HepG2 (cell line): Measurements from ENCODE around the gene NUDT13. TPM values are rescaled to one million over a fixed set of nuclear protein-coding genes. Genes with fewer than 3 reads are reported as not detected.

Experiments
- CEBPB ChIP-seq: IDR thresholded peaks from 2 replicates; pipeline ENCODE4 v1.6.1; 2011; ENCODE audit warnings: low read depth, low read length, improper control_type of control experiment, borderline replicate concordance
- CHD4 ChIP-seq: fragments of 200-600 bp; sonication (generic); IDR thresholded peaks from 2 replicates; pipeline ENCODE4 v1.7.0; 2017; ENCODE audit warnings: mild to moderate bottlenecking, low read length, borderline replicate concordance
- CREBL2 ChIP-seq: sonication (generic); formaldehyde crosslinking; IDR thresholded peaks from 2 replicates; pipeline ENCODE4 v1.8.1; 2023; ENCODE audit warnings: missing genetic modification reagents, mild to moderate bottlenecking, borderline replicate concordance
- GATAD2A ChIP-seq: IDR thresholded peaks from 2 replicates; pipeline ENCODE4 v1.6.1; 2016
- GRHL1 ChIP-seq: sonication (generic); formaldehyde crosslinking; conservative IDR thresholded peaks from 2 replicates; pipeline ENCODE4 v1.8.0; 2022; ENCODE audit warnings: missing genetic modification reagents
- HMGXB3 ChIP-seq: sonication (generic); formaldehyde crosslinking; IDR thresholded peaks from 2 replicates; pipeline ENCODE4 v1.4.0; 2020; ENCODE audit warnings: missing genetic modification reagents, borderline replicate concordance
- MXD4 ChIP-seq: IDR thresholded peaks from 2 replicates; pipeline ENCODE4 v1.6.1; 2016; ENCODE audit warnings: mild to moderate bottlenecking, missing biosample characterization, missing genetic modification reagents
- MXI1 ChIP-seq: IDR thresholded peaks from 3 replicates; pipeline ENCODE4 v1.6.1; 2012; ENCODE audit warnings: low read depth, low read length, inconsistent platforms, borderline replicate concordance
- PBX3 ChIP-seq: sonication (generic); formaldehyde crosslinking; IDR thresholded peaks from 2 replicates; pipeline ENCODE4 v1.8.1; 2023; ENCODE audit warnings: missing genetic modification reagents, inconsistent platforms, borderline replicate concordance
- PLRG1 ChIP-seq: fragments of 450-650 bp; conservative IDR thresholded peaks from 2 replicates; pipeline ENCODE4 v1.6.1; 2016
- POLR2A ChIP-seq, 2 experiments: IDR thresholded peaks; 2 replicates each; pipeline ENCODE4 v1.6.1; 2011; ENCODE audit warnings: low read depth in 2 of 2, low read length in 2 of 2, mild to moderate bottlenecking in 1 of 2, moderate library complexity in 1 of 2; ENCODE audit not compliant: insufficient read depth in 1 of 2
- ZFYVE20 ChIP-seq: sonication (generic); formaldehyde crosslinking; IDR thresholded peaks from 2 replicates; pipeline ENCODE4 v1.8.0; 2023; ENCODE audit warnings: low read depth, mild to moderate bottlenecking, moderate library complexity, missing genetic modification reagents, borderline replicate concordance
- ZNF30 ChIP-seq: sonication (generic); formaldehyde crosslinking; IDR thresholded peaks from 2 replicates; pipeline ENCODE4 v1.5.0; 2020; ENCODE audit warnings: mild to moderate bottlenecking, missing genetic modification reagents
- ZNF337 ChIP-seq: sonication (generic); formaldehyde crosslinking; IDR thresholded peaks from 2 replicates; pipeline ENCODE4 v1.5.1; 2020; ENCODE audit warnings: missing genetic modification reagents, low read depth, mild to moderate bottlenecking, borderline replicate concordance
- polyA plus RNA-seq, 8 experiments: library from polyadenylated mRNA; depleted of rRNA in 3 of 8; stranded (reverse) in 7 of 8; unstranded in 1 of 8; fragments of >200 nt; fragmentation: Illumina TruSeq in 4 of 8; extraction: Trizol in 4 of 8; gene quantifications; 2 replicates each; pipeline versions ENCODE4 v1.2.1 to v1.2.3, GENCODE V29; 2011 to 2016; ENCODE audit warnings: low read depth in 4 of 8, missing spikeins in 1 of 8, mixed read lengths in 1 of 8; ENCODE audit not compliant: insufficient read depth in 1 of 8
- total RNA-seq, 5 experiments: library from RNA; depleted of rRNA; stranded (reverse); fragments of >200 nt; fragmentation: Illumina TruSeq; extraction: Trizol; gene quantifications; 2 replicates each; pipeline ENCODE4 v1.2.3, GENCODE V29; 2016; ENCODE audit warnings: low read depth in 1 of 5
- TF ChIP-seq, protein P1 (sequence below): sonication (generic); formaldehyde crosslinking; IDR thresholded peaks from 2 replicates; pipeline ENCODE4 v1.8.0; 2022; ENCODE audit warnings: missing genetic modification reagents, mild to moderate bottlenecking, inconsistent platforms, borderline replicate concordance
- TF ChIP-seq, protein P2 (sequence below): sonication (generic); formaldehyde crosslinking; IDR thresholded peaks from 2 replicates; pipeline ENCODE4 v1.5.0; 2020; ENCODE audit warnings: missing genetic modification reagents

NUDT13 gene
- total and polyA plus RNA-seq, 2 of the 13 experiments (the other 11 are each of a cell fraction or from before 2014, with no cell fraction given), result 4.2 to 6.5 TPM

DNA sequence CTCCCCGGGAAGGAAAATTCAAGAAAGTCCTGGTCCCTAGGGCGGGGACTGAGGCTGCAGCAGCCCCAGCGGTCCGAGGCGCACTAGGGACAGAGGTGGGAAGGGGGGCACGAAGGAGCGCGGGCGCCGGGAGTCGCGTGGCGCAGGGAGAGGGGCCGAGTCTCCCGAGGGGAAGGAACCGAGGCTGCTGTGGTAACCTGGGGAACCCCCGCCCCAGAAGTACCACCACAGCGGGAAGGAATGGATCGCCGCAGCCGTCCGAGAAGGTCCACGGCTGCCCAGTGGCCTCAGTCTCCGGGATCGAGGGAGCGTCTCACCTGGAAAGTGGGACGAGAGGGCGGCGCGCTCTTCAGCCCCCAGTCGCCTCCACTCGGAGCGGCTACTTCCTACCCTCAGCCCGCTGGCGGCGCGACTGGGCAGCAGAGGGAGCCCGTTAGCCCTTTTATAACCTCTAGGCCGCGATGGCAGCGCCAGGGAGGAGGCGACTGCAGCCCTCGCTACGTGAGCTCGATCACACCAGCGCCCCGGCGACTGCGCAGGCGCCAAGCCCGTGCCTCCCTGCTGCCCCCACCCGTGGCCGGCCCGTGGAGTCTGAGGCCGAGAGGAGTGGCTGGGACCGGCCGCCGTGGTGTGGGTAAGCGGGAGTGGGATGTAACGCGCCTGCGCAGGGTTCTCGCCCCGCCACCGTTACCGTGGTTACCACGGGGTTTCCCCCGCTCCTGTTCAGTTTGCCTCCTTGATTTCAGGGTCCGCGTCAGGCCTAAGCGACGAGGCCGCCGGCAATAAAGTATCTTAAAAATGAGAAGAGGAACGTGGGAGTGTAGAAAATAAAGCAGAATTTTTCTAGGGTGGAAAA lies 13.6 kb upstream of the NUDT13 start, which contains the start of gene P4HA1 (continued):
- TF ChIP-seq CREBL2, result no peak
- TF ChIP-seq, protein P1, sequence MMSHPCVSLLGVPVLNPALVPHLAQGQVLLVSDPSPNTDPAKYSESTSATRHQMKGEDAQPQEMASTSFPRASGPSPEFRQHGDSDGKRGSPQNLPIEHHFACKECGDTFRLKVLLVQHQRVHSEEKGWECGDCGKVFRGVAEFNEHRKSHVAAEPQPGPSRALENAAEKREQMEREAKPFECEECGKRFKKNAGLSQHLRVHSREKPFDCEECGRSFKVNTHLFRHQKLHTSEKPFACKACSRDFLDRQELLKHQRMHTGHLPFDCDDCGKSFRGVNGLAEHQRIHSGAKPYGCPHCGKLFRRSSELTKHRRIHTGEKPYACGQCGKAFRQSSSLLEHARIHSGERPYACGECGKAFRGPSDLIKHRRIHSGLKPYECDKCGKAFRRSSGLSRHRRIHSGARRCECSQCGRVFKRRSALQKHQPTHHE, result peak; percentile 95
- no peak for TF ChIP-seq PLRG1
- TF ChIP-seq ZNF337, result peak; percentile 31; the same call in 1 of the 2 replicates
- TF ChIP-seq GATAD2A, result peak; percentile 98
- TF ChIP-seq POLR2A (IDR thresholded peaks at IDR 0.05; ENCODE audit: insufficient read depth in 1 of 2, low read depth in 2 of 2, low read length in 2 of 2), result peak; percentile 99 to 100
- no peak for TF ChIP-seq PBX3 (CRISPR knock-in tag)
- no peak for TF ChIP-seq GRHL1
- TF ChIP-seq ZFYVE20 (CRISPR knock-in tag), result no peak
- TF ChIP-seq CHD4, result no peak
- TF ChIP-seq MXD4 (CRISPR knock-in tag), result no peak; the same call in 1 of the 2 replicates
- TF ChIP-seq CEBPB, result no peak
- TF ChIP-seq MXI1, result peak; percentile 82; the same call in 2 of the 3 replicates
- TF ChIP-seq, protein P2, sequence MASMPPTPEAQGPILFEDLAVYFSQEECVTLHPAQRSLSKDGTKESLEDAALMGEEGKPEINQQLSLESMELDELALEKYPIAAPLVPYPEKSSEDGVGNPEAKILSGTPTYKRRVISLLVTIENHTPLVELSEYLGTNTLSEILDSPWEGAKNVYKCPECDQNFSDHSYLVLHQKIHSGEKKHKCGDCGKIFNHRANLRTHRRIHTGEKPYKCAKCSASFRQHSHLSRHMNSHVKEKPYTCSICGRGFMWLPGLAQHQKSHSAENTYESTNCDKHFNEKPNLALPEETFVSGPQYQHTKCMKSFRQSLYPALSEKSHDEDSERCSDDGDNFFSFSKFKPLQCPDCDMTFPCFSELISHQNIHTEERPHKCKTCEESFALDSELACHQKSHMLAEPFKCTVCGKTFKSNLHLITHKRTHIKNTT (CRISPR knock-in tag), result no peak
- TF ChIP-seq HMGXB3 (CRISPR knock-in tag), result peak; percentile 66; the same call in 1 of the 2 replicates
- no peak for TF ChIP-seq ZNF30 (CRISPR knock-in tag)
